Effector memory CD8-positive, alpha-beta T cell (primary cell): Measurements from ENCODE around the gene POLR3E.
"Not testable (repeated sequence)": the region's sequence is repeated elsewhere in the genome, so short reads cannot be mapped to it uniquely, and the experiment has no call there.

Experiments
- ATAC-seq: fragments of 150-1000 bp; cut with Tn5 transposase; replicated peaks from 2 replicates; pipeline ENCODE4 v1.10.0; 2021; ENCODE audit warnings: mild to moderate bottlenecking, moderate library complexity
- DNase-seq, 3 experiments: peaks; one replicate each; pipeline ENCODE4 v3.0.0; 2021
- H3K27ac Mint-ChIP-seq, 2 donors: one replicate each; pipeline ENCODE4 v1.8.0; 2022; ENCODE audit warnings: mild to moderate bottlenecking in 2 of 2, mixed read lengths in 2 of 2, moderate library complexity in 2 of 2
- H3K27me3 Mint-ChIP-seq, 2 donors: one replicate each; pipeline ENCODE4 v1.8.0; 2022; ENCODE audit warnings: mixed read lengths in 2 of 2
- H3K36me3 Mint-ChIP-seq: one replicate; pipeline ENCODE4 v1.8.0; 2022; ENCODE audit warnings: mild to moderate bottlenecking, moderate library complexity, mixed read lengths; ENCODE audit not compliant: insufficient read depth
- H3K4me1 Mint-ChIP-seq, 2 donors: one replicate each; pipeline ENCODE4 v1.8.0; 2022; ENCODE audit warnings: low read depth in 2 of 2, mixed read lengths in 2 of 2
- H3K4me3 Mint-ChIP-seq, 2 donors: one replicate each; pipeline ENCODE4 v1.8.0; 2022; ENCODE audit warnings: mild to moderate bottlenecking in 2 of 2, mixed read lengths in 2 of 2, moderate library complexity in 2 of 2
- H3K9me3 Mint-ChIP-seq, 2 donors: one replicate each; pipeline ENCODE4 v1.8.0; 2022; ENCODE audit warnings: mixed read lengths in 2 of 2

Gene POLR3E

GRCh38 chr16:22356930-22357634 is 59.9 kb downstream of the POLR3E start:
- DNase-seq: peak in 2 of 3 experiments; percentile 9 to 28
- Mint-ChIP-seq H3K27me3 (no peaks in the 10 kb centered on the region), H3K27ac (peak overlapping the region; percentile 92 to 98), H3K4me3 (peak overlapping the region; percentile 53 to 58), H3K36me3 (peaks cover 21% of the 10 kb centered on the region), H3K4me1 (peaks cover 34 to 48% of the 10 kb centered on the region in 2 donors), H3K9me3 (no peaks in the 10 kb centered on the region)
- peak; percentile 33 for ATAC-seq

DNA sequence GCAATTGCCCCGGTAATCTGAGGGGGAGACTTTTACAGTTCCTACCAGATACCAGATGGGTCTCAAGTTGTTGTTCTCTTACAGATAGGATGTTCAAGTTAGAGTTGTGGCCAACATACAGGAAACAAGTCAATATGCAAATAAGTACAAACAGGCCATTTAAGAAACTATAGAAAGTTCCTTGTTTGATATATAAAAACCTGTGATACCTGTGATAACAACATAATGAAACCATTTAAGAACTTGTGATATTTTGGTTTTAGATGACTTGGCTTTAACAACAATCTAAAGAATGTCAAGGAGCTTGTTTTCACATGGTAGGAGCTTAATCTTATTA is 60.4 kb downstream of the POLR3E start:
- Mint-ChIP-seq H3K9me3 (no peaks in the 10 kb centered on the region), H3K4me1 (peaks cover 34 to 48% of the 10 kb centered on the region in 2 donors), H3K36me3 (peaks cover 22% of the 10 kb centered on the region), H3K27ac (peak overlapping the region; percentile 92 to 98), H3K4me3 (peak overlapping the region; percentile 53 to 58), H3K27me3 (no peaks in the 10 kb centered on the region)
- DNase-seq (no peak), ATAC-seq (peak; percentile 80)

- Mint-ChIP-seq H3K36me3 (peaks cover 26% of the 10 kb centered on the region), H3K4me3 (peak overlapping the region; percentile 53 to 58), H3K27me3 (no peaks in the 10 kb centered on the region), H3K4me1 (peaks cover 34 to 48% of the 10 kb centered on the region in 2 donors), H3K27ac (peak overlapping the region; percentile 92 to 98), H3K9me3 (no peaks in the 10 kb centered on the region)
- DNase-seq: peak in 1 of 3 experiments; percentile 14
- ATAC-seq: peak; percentile 70
Measured at GRCh38 chr16:22358000-22358399, 60.8 kb downstream of the POLR3E start.

DNA sequence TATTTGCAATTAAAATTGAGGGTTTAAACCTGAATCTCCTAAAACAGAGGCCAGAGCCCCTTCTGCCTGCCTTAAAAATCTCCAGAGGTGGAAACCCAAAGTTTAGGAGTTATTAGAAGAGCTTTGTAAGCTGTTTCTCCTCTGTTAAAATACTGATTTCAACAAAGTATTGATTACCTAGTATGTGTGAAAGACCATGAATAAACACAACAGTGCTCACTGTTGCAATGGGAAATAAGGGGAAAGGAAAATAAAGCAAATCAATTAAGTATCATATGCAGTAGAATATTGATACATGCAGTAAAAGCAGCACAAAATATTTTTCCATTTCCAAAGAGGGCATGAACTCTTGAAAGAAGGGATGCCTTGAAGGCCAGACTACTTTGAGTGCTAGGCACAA is 62.5 kb downstream of the POLR3E start:
- H3K4me1 Mint-ChIP-seq: peaks cover 30 to 37% of the 10 kb centered on the region in 2 donors
- H3K9me3 Mint-ChIP-seq: no peaks in the 10 kb centered on the region
- peak overlapping the region in 1 of 2 donors; percentile 47 for H3K4me3 Mint-ChIP-seq
- peaks cover 42% of the 10 kb centered on the region for H3K36me3 Mint-ChIP-seq
- peak overlapping the region; percentile 92 to 98 for H3K27ac Mint-ChIP-seq
- ATAC-seq (no peak), DNase-seq (no peak)
- H3K27me3 Mint-ChIP-seq: no peaks in the 10 kb centered on the region

DNA sequence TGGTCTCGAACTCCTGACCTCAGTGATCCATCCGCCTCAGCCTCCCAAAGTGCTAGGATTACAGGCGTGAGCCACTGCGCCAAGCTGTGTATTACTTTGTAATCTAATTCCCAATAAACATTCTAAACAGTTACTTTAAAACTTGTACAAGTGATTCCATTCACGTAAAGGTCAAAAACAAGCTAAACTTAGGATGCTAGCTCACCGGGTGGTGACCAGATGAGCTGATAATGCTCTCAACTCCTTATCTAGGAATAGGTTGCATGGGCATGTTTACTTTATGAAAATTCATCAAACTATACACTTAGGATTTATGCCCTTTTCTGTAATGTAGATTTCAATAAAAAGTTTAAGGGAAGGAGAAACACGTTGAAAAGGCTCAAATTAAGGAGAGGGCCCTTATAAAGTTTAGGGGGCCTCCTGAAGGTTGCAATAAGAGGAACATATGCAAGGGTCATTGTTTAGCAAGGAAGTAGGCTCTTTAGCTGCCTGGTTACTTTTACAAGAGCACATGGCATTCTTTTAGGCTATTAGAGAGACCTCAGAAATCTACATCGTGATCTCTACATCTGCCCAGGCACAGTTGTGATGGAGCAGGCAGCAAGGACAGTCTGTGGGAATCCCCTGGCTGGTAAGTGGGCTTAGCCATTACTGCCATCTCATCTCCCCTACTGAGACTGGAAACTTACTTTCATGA is 63.9 kb downstream of the POLR3E start:
- H3K9me3 Mint-ChIP-seq: no peaks in the 10 kb centered on the region
- H3K27me3 Mint-ChIP-seq: no peaks in the 10 kb centered on the region
- no peak overlapping the region for H3K4me3 Mint-ChIP-seq
- DNase-seq (no peak), ATAC-seq (no peak)
- peak overlapping the region; percentile 75 to 77 for H3K27ac Mint-ChIP-seq
- peaks cover 47% of the 10 kb centered on the region for H3K36me3 Mint-ChIP-seq
- peaks cover 28 to 41% of the 10 kb centered on the region in 2 donors for H3K4me1 Mint-ChIP-seq

DNA sequence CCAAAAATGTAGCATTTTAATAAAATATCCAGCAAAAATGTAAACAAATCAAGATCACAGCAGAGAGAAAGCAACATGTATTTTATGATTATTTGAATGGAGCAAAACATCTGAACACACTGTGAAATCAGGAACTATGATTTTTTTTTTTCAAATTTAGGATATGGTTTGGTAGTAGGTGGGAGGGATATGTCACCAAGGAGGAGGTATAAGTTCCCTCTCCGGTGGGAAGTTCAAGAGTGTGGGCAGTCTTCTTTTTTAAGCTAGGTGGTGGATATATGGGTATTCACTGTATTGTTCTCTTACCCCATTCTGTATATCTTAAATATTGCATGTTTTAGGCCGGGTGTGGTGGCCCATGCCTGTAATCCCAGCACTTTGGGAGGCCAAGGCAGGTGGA is 67.0 kb downstream of the POLR3E start:
- Mint-ChIP-seq H3K4me1 (peaks cover 34 to 39% of the 10 kb centered on the region in 2 donors), H3K27ac (peak overlapping the region; percentile 68 to 83), H3K9me3 (no peaks in the 10 kb centered on the region), H3K27me3 (no peaks in the 10 kb centered on the region), H3K36me3 (peaks cover 43% of the 10 kb centered on the region), H3K4me3 (no peak overlapping the region)
- no peak for ATAC-seq
- DNase-seq: no peak

DNA sequence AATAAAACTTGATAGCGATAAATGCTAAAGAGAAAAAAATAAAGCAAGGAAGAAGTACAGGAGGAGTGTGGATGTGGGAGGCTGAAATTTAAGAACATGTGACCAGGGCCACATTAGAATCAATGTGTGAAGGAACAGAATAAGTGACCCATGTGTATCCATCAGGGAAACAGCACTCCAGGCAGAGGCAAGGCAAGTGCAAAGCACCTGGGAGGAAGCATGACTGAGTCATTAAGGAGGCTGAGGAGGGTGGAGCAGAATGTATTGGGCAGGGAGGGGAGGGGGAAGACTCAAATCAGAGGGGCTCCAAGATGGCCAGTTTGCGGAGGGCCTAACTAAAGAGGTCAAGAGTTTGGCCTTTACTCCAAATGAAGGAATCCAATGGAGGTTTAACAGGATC is 69.2 kb downstream of the POLR3E start:
- ATAC-seq (no peak), DNase-seq (no peak)
- no peaks in the 10 kb centered on the region for H3K9me3 Mint-ChIP-seq
- H3K36me3 Mint-ChIP-seq: peaks cover 37% of the 10 kb centered on the region
- H3K27me3 Mint-ChIP-seq: no peaks in the 10 kb centered on the region
- peak overlapping the region; percentile 38 to 47 for H3K27ac Mint-ChIP-seq
- peak overlapping the region; percentile 19 to 48 for H3K4me3 Mint-ChIP-seq
- peaks cover 32 to 48% of the 10 kb centered on the region in 2 donors for H3K4me1 Mint-ChIP-seq

DNA sequence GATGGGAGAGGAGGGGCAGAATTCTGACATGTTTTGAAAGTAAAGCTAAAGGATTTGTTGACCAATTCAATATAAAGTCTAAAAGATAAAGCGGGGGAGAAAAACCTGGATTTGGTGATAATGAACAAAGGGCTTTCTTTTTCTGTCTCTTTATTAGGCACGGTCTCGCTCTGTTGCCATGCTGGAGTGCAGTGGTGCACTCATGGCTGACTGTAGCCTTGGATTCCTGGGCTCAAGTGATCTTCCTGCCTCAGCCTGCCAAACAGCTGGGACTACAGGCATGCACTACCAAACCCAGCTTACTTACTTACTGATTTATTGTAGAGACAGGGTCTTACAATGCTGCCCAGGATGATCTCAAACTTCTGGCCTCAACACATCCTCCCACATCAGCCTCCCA is 69.7 kb downstream of the POLR3E start:
- peak overlapping the region; percentile 38 to 47 for H3K27ac Mint-ChIP-seq
- ATAC-seq: no peak
- H3K36me3 Mint-ChIP-seq: peaks cover 35% of the 10 kb centered on the region
- H3K9me3 Mint-ChIP-seq: no peaks in the 10 kb centered on the region
- H3K27me3 Mint-ChIP-seq: no peaks in the 10 kb centered on the region
- no peak for DNase-seq
- H3K4me1 Mint-ChIP-seq: peaks cover 34 to 49% of the 10 kb centered on the region in 2 donors
- no peak overlapping the region for H3K4me3 Mint-ChIP-seq

GRCh38 chr16:22368200-22368826 is 71.1 kb downstream of the POLR3E start:
- not testable (repeated sequence) for H3K9me3 Mint-ChIP-seq, H3K27me3 Mint-ChIP-seq, DNase-seq, H3K4me3 Mint-ChIP-seq, ATAC-seq
- Mint-ChIP-seq H3K4me1 (peaks cover 43 to 63% of the 10 kb centered on the region in 2 donors), H3K27ac (peak overlapping the region in 1 of 2 donors; percentile 51), H3K36me3 (peaks cover 28% of the 10 kb centered on the region)

DNA sequence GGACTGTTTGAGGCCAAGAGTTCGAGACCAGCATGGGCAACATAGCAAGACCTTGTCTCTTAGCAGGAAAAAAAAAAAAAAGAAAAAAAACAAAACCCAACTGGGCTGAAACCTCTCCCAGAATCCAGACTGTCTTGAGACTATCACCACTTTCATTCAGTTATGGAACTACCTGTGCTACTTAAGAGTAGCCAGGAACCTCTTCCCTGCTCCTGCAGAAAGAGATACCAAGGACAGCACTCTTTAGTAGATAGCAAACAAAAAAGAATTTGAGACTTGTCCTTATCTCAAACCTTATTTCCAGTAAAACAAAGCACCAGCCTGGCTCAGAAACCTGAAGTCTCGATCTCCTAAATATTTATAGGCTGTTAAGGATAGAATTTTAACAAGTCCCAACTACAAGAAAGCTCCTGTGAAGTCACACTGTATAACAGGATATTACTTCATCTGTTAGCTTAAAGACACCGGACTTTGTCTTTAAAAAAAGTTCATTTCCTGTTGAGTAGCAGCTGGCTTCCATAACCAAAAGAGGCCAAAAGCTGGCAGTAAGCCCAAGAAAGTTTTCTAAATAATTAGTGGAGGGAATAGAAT is 72.1 kb downstream of the POLR3E start:
- no peak for DNase-seq
- no peaks in the 10 kb centered on the region for H3K27me3 Mint-ChIP-seq
- peaks cover 25% of the 10 kb centered on the region for H3K36me3 Mint-ChIP-seq
- no peaks in the 10 kb centered on the region for H3K9me3 Mint-ChIP-seq
- ATAC-seq: peak; percentile 17
- H3K4me1 Mint-ChIP-seq: peaks cover 48 to 67% of the 10 kb centered on the region in 2 donors
- H3K27ac Mint-ChIP-seq: peak overlapping the region; percentile 51 to 84
- peak overlapping the region; percentile 25 to 45 for H3K4me3 Mint-ChIP-seq

DNA sequence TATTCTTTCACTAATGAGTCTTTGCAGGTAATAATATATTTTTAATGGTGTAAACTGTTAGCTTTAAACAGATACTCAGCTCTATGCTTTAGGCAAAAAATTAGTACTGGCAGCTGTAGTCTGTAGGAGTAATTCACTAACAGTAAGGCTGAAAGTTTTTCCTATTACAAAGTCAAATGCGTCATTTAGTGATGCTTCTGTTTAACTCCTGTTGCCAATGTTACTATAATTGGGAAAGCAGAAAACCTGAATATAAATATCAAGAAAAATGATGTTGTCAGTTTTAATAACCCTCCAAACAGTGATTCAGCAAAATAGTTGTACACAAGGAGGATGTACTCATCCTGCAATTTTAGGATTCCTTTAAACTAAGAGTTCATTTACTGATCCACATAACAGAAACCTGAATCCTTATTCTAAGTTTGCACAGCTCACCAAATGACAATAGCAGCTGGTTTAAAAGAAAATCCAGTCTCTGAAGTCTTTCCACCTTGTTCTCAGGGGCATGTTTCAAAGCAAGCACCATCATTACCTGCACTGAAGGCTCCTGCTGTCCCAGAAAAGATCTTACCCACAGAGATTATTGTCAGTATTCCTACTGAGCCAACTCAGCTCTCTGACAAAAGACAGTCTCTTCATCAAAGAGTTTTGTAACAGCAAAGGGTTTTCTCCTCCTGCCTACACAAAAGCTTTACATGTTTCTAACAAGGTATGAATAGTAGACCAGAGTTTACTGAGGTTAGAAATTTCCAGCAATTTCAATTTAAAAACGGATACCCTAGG is 73.0 kb downstream of the POLR3E start:
- Mint-ChIP-seq H3K27me3 (no peaks in the 10 kb centered on the region), H3K27ac (no peak overlapping the region)
- ATAC-seq: no peak

DNA sequence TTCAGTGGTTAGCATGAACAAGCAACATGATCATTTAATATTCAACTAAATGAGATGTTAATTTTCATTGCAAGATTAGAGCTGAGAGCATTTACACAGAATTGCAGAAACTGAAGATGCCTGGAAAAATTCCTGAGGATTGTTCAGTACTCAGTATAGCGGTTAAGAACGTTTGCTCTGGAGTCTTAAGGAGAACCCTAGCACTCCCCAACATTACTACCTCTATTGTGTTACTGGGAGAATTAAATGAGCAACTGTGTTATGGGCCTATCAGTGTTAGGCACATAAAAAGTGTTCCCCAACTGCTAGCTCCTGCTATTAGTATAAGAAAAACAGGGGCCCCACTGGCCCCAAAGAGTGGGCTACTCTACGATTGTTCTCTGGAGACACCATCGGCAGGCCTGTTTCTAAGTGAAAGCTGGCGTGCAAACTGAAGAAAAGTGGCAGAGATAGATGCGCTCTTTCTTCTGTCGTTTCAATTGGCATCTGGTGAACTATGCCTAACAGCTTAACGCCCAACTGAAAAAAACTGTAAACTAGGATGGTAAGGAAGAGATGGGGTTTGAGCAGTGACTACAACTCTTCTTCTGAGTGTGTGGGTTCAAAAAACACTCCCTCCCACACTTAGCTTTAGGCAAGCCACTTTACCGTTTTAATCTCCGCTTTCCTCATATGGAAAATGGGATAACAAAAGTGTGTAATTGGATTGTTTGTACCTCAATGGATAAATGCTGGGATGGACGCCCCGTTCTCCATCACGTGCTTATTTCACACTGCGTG is 75.9 kb downstream of the POLR3E start:
- peak overlapping the region; percentile 70 to 87 for H3K27ac Mint-ChIP-seq
- H3K27me3 Mint-ChIP-seq: no peaks in the 10 kb centered on the region
- H3K4me1 Mint-ChIP-seq: peaks cover 37 to 45% of the 10 kb centered on the region in 2 donors
- no peaks in the 10 kb centered on the region for H3K9me3 Mint-ChIP-seq
- peak overlapping the region; percentile 97 to 99 for H3K4me3 Mint-ChIP-seq
- DNase-seq (no peak), ATAC-seq (no peak)
- H3K36me3 Mint-ChIP-seq: peaks cover 20% of the 10 kb centered on the region

More for the DNA sequence above, 73.0 kb downstream of the POLR3E start:
- Mint-ChIP-seq H3K36me3 (peaks cover 23% of the 10 kb centered on the region), H3K4me1 (peaks cover 48 to 62% of the 10 kb centered on the region in 2 donors), H3K4me3 (peak overlapping the region; percentile 43 to 55), H3K9me3 (no peaks in the 10 kb centered on the region)
- DNase-seq: no peak
